GM21825 (cell line): ENCODE results near the gene TLX3.

Experiments
- ATAC-seq: cut with Tn5 transposase; IDR thresholded peaks from one replicate; pipeline ENCODE4 v1.9.1; 2021; ENCODE audit warnings: mild to moderate bottlenecking, moderate library complexity; ENCODE audit not compliant: unreplicated experiment

The TLX3 gene

GRCh38 chr5:171300358-171300757 is 8.7 kb upstream of the TLX3 start:
- ATAC-seq, result no peak

GRCh38 chr5:171306166-171306565 is 2.9 kb upstream of the TLX3 start:
- no peak for ATAC-seq

- no peak for ATAC-seq
These were observed 2.1 kb upstream of the TLX3 start for GRCh38 chr5:171306781-171307591.

GRCh38 chr5:171307789-171308452 is 1.1 kb upstream of the TLX3 start:
- ATAC-seq, result no peak

GRCh38 chr5:171309276-171310211 is 496 bp downstream of the TLX3 start:
- ATAC-seq, result no peak

- ATAC-seq, result no peak
These were observed 1.3 kb downstream of the TLX3 start for GRCh38 chr5:171310212-171310818.

GRCh38 chr5:171310819-171311321 is 1.8 kb downstream of the TLX3 start:
- ATAC-seq, result no peak

GRCh38 chr5:171311322-171312077 is 2.5 kb downstream of the TLX3 start:
- ATAC-seq, result no peak

GRCh38 chr5:171312129-171312974 is 3.3 kb downstream of the TLX3 start:
- ATAC-seq, result no peak

- no peak for ATAC-seq
These were observed 4.6 kb downstream of the TLX3 start for GRCh38 chr5:171313481-171314206.

- no peak for ATAC-seq
These were observed 5.8 kb downstream of the TLX3 start for GRCh38 chr5:171314728-171315385.

- ATAC-seq, result no peak
These were observed 6.4 kb downstream of the TLX3 start for GRCh38 chr5:171315386-171315891.

- no peak for ATAC-seq
These were observed 6.8 kb downstream of the TLX3 start for GRCh38 chr5:171315925-171316257.

GRCh38 chr5:171316258-171317121 is 7.4 kb downstream of the TLX3 start:
- no peak for ATAC-seq

- ATAC-seq, result no peak
These were observed 8.2 kb downstream of the TLX3 start for GRCh38 chr5:171317230-171317629.

GRCh38 chr5:171318026-171318425 is 9.0 kb downstream of the TLX3 start:
- ATAC-seq, result no peak

GRCh38 chr5:171321447-171321846 is 12.4 kb downstream of the TLX3 start:
- no peak for ATAC-seq
